GM12801 (cell line): ENCODE data around the gene LAIR2.

Experiments
- TF ChIP-seq, protein P1 (sequence below): IDR thresholded peaks from one replicate; pipeline ENCODE4 v1.5.1; 2011; ENCODE audit warnings: control low read depth; ENCODE audit not compliant: insufficient read length; ENCODE audit errors: extremely low read depth

Gene LAIR2

DNA sequence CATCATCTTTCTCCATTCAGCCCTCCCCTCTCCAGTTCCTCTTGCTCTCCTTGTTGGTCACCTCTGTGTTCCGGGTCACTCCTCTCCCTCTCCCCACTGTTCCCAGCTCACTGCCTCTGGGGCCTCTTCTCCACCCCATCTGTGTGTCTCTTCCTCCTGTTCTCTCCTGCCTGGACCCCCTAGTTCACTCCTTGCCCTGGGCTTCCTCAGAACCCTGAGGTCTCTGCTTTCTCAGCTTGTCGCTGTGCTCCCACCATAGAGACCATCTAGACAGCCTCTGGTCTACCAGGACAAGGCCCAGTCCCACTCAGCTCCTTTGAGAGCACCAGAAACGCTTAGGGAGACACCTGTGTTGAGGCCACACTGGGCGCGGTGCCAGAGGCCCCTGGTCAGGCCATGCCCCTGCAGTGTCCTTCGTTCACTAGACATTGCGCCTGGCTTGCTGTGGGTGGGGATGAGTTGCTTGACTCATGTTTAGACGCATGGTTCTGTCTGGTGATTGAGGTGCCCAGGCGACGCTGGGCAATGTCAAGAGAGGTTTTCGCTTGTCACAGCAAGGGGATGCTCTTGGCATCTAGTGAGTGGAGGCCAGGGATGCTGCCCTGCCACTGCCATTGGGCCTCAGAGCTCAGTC lies 43.9 kb upstream of the LAIR2 start:
- TF ChIP-seq, protein P1, sequence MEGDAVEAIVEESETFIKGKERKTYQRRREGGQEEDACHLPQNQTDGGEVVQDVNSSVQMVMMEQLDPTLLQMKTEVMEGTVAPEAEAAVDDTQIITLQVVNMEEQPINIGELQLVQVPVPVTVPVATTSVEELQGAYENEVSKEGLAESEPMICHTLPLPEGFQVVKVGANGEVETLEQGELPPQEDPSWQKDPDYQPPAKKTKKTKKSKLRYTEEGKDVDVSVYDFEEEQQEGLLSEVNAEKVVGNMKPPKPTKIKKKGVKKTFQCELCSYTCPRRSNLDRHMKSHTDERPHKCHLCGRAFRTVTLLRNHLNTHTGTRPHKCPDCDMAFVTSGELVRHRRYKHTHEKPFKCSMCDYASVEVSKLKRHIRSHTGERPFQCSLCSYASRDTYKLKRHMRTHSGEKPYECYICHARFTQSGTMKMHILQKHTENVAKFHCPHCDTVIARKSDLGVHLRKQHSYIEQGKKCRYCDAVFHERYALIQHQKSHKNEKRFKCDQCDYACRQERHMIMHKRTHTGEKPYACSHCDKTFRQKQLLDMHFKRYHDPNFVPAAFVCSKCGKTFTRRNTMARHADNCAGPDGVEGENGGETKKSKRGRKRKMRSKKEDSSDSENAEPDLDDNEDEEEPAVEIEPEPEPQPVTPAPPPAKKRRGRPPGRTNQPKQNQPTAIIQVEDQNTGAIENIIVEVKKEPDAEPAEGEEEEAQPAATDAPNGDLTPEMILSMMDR: no peak

GRCh38 chr19:54459282-54460229 lies 43.1 kb upstream of the LAIR2 start:
- TF ChIP-seq, protein P1: no peak

DNA sequence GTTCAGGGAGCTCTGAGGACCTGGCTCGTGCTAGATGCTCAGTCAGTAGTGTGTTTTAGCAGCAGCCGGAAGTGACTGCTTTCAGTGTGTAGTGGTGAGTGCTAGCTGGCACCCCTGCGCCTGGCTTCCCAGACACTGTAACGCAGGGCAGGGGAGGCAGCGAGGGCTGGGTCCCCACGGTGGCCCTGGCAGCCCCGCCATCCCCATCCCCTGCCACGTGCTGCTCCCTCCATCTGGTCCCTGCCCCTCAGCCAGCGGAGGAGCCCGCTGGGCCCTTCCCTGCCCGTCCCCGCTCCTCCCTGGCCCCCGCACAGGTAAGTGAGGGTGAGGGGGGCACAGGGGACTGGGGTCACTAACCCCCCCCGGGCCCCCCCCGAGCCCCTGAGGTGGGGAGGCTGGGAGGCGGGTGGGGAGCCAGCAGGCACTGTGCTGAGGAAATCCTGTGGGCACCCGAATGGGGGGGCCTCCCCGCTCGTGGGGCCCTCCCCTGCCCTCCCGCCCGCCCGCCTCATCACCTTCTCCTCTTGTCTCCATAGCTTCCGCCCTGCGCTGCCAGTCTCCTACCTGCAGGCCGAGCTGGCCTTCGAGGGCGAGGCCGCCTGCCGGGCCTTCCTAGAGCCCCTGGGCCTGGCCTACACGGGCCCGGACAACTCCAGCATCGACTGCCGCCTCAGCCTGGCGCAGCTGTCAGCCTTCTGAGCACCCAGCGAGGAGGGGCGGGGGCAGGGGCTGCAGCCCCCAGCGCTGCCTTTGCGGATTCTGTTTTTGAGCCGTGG lies 42.2 kb upstream of the LAIR2 start:
- TF ChIP-seq, protein P1: no peak

DNA sequence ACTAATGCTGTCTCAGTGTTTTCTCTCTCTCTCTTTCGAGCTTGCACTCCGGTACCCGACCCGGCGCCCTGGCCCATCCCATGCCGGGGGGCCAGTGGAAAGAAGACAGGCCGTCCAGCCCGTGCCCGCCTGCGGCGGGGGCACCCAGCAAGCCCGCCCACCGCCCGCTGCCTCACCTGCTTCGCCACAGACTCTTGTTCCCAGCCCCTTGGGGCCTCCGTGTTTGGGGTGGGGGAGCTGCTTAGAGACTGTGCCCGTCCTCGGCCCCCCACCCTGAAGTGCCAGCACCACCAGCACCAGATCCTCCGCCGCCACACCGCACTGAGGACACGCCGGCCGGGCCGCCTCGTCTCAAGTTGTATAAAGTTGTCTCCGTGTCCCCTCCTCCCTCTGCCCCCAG lies 41.4 kb upstream of the LAIR2 start:
- TF ChIP-seq, protein P1: no peak

GRCh38 chr19:54461613-54462012 lies 41.0 kb upstream of the LAIR2 start:
- TF ChIP-seq, protein P1: no peak

- TF ChIP-seq, protein P1: no peak
Measured at GRCh38 chr19:54462047-54462654, 40.5 kb upstream of the LAIR2 start.
